ENCODE results near the gene C3orf33.
"Not testable (repeated sequence)": the region's sequence is repeated elsewhere in the genome, so short reads cannot be mapped to it uniquely, and the experiment has no call there.

Gene C3orf33

GRCh38 chr3:155805802-155806618, at the start of gene C3orf33:
Gene C3orf33 (minus strand): TSS chr3:155806278. CDS start chr3:155806252, 26 bp downstream.
- peak; percentile 72 for DNase-seq (ENCODE audit: low spot score)

- DNase-seq (ENCODE audit: low spot score): peak; percentile 99
These were observed 48.3 kb upstream of the C3orf33 start, which contains the start of gene SLC33A1 for GRCh38 chr3:155854141-155854940. Gene SLC33A1 (minus strand): TSS chr3:155854427. CDS start chr3:155853997, 430 bp downstream.

DNA sequence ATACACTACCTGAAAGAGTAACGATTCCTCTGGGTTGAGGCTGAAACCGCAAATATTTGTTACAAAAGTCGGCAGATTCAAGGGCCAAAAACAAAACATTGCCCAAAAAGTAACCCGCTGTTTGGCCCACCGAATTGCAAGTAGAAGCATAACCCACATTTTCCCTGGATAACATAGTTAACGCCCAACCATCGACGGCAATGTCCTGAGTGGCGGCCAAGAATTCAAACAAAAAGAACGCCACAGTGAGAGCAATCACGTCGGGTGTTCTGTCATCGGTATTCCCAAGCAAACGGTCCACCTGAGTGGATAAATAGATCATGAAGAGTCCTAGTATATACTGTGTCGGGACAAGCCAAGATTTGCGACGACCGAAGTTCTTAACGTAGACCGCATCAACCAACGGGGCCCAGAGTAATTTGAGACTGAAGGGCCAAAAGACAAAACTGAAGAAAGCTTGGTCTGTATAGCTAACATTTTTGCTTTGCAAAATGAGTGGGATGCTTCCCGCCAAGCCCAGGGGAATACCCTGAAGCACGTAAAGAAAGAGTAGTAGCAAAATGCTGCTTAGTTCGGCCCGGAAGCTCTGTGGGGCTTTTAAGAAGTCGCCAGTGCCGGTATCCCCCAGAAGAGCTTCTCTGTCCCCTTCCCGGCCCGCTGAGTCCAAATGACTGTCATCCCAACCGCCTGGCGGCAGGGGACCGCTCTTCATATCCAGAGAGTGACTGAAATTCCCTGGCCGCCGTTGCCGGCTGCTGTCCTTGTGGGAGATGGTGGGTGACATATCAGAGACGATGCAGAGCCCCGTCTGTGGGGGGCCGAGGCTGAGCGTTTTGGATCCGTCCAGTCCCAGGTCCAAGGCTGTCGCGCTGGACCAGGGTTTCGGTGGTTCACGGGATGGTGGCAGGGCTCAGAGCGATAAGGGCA, 47.4 kb upstream of the C3orf33 start:
- no peak for DNase-seq (ENCODE audit: low spot score)

DNA sequence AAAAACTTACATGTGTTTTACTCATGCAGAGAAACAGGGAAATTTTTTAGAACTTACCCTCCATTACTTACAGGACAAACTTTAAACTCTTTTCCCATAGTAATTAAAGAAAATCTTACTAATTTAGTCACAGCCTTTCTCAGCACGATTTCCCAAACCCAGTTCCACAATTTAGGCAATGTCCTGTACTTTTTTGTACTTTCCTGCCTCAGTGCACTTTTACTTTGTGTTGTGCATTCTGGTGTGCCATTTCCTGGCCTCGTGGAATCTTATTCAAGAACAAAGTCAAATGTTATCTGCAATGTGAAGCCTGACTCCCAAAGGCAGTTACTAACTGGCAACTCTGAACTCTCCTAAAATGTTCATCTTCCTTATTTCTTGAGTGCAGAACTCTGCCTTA, 46.3 kb upstream of the C3orf33 start:
- DNase-seq (ENCODE audit: low spot score): no peak

- DNase-seq (ENCODE audit: low spot score): not testable (repeated sequence)
These were observed 43.3 kb upstream of the C3orf33 start for GRCh38 chr3:155849404-155849803.

DNA sequence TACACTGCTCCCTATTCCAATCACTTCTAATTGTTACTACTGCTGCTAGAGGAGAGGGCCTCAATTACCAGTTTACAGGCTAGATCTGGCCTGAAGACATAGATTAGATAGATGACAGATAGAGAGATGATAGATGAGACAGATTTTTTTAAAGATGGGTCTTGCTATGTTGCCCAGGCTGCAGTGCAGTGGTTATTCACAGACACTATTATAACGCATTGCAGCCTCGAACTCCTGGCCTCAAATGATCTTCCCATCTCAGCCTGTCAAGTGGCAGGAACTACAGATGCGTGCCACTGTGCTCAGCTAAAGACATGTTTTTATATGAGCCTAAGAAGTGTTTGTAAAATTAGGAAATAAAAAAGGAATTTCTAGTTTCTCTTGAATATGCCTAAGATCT, 41.9 kb upstream of the C3orf33 start:
- DNase-seq (ENCODE audit: low spot score): no peak

GRCh38 chr3:155846119-155846518, 40.0 kb upstream of the C3orf33 start:
- DNase-seq (ENCODE audit: low spot score): no peak

- no peak for DNase-seq (ENCODE audit: low spot score)
These were observed 37.5 kb upstream of the C3orf33 start for GRCh38 chr3:155843569-155843968.

- no peak for DNase-seq (ENCODE audit: low spot score)
These were observed 29.4 kb upstream of the C3orf33 start for GRCh38 chr3:155835341-155836071.

DNA sequence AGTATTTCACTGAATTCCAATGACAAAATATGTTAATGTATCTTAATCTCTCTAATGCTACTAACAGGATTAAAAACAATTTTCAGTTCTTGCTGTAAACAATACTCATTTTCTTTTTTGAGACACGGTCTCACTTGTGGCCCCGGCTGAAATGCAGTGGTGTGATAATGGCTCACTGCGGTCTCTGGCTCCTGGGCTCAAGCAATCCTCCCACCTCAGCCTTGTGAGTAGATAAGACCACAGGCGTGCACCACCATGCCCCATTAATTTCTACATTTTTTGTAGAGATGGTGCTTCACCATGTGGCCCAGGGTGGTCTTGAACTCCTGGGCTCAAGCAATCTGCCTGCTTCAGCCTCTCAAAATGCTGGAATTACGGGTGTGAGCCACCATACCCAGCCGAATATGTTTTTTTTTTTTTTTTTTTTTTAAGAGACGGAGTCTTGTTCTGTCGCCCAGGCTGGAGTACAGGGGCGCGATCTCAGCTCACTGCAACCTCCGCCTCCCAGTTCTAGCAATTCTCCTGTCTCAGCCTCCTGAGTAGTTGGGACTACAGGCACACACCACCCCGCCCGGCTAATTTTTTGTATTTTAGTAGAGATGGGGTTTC, 22.5 kb upstream of the C3orf33 start:
- DNase-seq (ENCODE audit: low spot score): not testable (repeated sequence)

- DNase-seq (ENCODE audit: low spot score): no peak
These were observed 9.0 kb upstream of the C3orf33 start for GRCh38 chr3:155815030-155815545.

GRCh38 chr3:155813224-155813623, 7.1 kb upstream of the C3orf33 start:
- not testable (repeated sequence) for DNase-seq (ENCODE audit: low spot score)

- no peak for DNase-seq (ENCODE audit: low spot score)
These were observed 3.1 kb upstream of the C3orf33 start for GRCh38 chr3:155809181-155809580.

- no peak for DNase-seq (ENCODE audit: low spot score)
These were observed 1.7 kb upstream of the C3orf33 start for GRCh38 chr3:155807823-155808222.

DNA sequence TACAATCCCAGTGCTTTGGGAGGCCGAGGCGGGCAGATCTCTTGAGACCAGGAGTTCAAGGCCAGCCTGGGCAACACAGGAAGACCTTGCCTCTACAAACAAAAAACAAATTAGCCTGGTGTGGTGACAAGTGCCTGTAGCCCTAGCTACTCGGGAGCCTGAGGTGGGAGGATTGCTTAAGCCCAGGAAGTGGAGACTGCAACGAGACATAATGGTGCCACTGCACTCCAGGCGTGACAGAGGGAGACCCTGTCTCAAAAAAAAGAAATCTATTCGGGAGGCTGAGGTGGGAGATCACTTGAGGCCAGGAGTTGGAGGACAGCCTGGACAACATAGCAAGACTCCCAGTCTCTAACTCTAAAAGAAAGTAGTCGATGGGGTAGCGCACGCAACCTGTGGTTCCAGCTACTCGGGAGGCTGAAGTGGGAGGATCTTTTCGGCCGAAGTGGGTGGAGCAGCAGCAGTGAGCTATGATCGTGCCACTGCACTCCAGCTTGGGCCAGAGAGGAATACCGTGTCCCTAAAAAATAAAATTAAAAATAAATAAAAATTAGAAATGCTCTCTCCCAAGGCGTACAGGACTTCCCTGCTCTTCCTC, 775 bp downstream of the C3orf33 start:
- DNase-seq (ENCODE audit: low spot score): no peak

DNA sequence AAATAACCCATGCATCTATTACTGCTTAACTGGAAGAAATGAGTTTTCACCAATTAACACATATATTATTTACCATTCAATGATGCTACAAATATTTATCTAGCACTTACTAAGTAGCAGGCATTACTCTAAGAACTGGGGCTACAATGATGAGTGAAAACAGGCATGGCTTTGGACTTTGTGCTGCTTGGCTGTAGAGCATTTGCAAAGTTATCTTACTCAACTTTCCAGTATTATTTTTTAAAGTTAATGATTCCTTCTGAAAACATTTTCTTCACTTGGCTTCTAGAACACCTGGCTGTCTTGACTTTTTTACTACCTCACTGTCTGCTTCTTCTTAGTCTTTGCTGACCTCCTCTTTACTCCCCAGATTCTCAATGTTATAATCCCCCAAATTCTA, 1.8 kb downstream of the C3orf33 start:
- DNase-seq (ENCODE audit: low spot score): no peak

GRCh38 chr3:155792532-155792931, 13.5 kb downstream of the C3orf33 start:
- no peak for DNase-seq (ENCODE audit: low spot score)

GRCh38 chr3:155791190-155791589, 14.9 kb downstream of the C3orf33 start:
- DNase-seq (ENCODE audit: low spot score): no peak

GRCh38 chr3:155790272-155790925, 15.7 kb downstream of the C3orf33 start:
- no peak for DNase-seq (ENCODE audit: low spot score)
